Measurements from ENCODE around the gene FN3K. TPM values are rescaled to one million over a fixed set of nuclear protein-coding genes. Genes with fewer than 3 reads are reported as not detected.

FN3K gene
- total and polyA plus RNA-seq, 4 experiments from 2014 or later = 0.26 to 8.1 (median 3.0) TPM

- peak within 1 kb of the TSS; percentile 44 to 74 for H3K4me3 ChIP-seq (ENCODE audit: low read length in 2 of 2)
- H3K36me3 ChIP-seq (ENCODE audit: insufficient read depth, low read length) = peaks cover 10% of the 10 kb centered on the region
- peak; percentile 84 to 89 (median 87) for DNase-seq
- POLR2A ChIA-PET (ENCODE audit: partially characterized antibody) = interaction anchor here (0.7 to 1.6 kb wide), 5 partner anchors 17 to 148 kb away, joined by 3 to 5 read pairs (median 4); partner anchors contain the start of gene RAB40B
- peak within 1 kb of the TSS; percentile 83 to 98 (median 95) for H3K27ac Mint-ChIP-seq
- no peaks in the 10 kb centered on the region for H3K9me3 ChIP-seq (ENCODE audit: control insufficient read depth in 1 of 2, low read length in 2 of 2)
- peaks cover 0 to 1% of the 10 kb centered on the region in 2 donors for H3K27me3 Mint-ChIP-seq
- intact Hi-C loops (cut with micrococcal nuclease) = loop anchor here (1.0 kb wide), 2 partner anchors 18 to 36 kb away; partner anchors contain the start of genes RAB40B and TBCD
- CTCF ChIA-PET (ENCODE audit: partially characterized antibody) = no interaction called here
- peaks cover 10 to 23% of the 10 kb centered on the region in 2 donors for H3K36me3 Mint-ChIP-seq
- H3K27me3 ChIP-seq (ENCODE audit: insufficient read depth, low read length) = no peaks in the 10 kb centered on the region
- H3K27ac ChIP-seq (ENCODE audit: low read depth, low read length) = peak within 1 kb of the TSS; percentile 66
- peaks cover 11 to 33% (median 22%) of the 10 kb centered on the region in 4 donors for H3K4me1 Mint-ChIP-seq
- peaks cover 22% of the 10 kb centered on the region for H3K4me1 ChIP-seq (ENCODE audit: insufficient read depth, low read length)
- H3K4me3 Mint-ChIP-seq = peak within 1 kb of the TSS; percentile 92 to 98 (median 96)
- no peaks in the 10 kb centered on the region for H3K9me3 Mint-ChIP-seq
Observed at GRCh38 chr17:82716203-82717010, 19.0 kb upstream of the FN3K start, which contains the start of gene FN3KRP. Gene FN3KRP (plus strand): TSS chr17:82716706. CDS start chr17:82716756, 50 bp downstream.

DNA sequence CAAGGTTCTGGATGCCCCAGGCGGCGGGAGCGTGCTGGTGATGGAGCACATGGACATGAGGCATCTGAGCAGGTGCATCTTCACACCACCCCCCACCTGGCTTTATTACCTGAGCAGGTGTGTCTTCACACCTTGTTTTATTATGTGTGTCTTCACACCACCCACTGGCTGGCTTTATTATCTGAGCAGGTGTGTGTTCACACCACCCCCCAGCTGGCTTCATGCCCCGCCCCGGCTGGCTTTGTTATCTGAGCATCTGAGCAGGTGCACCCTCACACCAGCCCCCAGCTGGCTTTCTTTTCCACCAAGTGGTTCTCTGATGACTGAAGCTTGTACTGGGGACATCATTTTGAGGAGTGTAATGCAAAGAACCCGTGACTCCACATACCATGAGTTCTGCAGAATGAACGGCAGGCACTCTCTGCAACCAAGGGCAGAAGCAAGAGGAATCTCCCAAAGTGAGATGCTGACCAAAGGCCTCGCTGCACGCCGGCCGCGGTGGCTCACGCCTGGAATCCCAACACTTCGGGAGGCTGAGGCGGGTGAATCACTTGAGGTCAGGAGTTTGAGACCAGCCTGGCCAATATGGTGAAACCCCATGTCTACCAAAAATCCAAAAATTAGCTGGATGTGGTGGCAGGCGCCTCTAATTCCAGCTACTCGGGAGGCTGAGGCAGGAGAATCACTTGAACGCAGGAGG, 16.3 kb upstream of the FN3K start:
- intact Hi-C loops (cut with micrococcal nuclease) = no loop called here
- H3K27ac ChIP-seq (ENCODE audit: low read depth, low read length) = no peak overlapping the region
- H3K27ac Mint-ChIP-seq = peak overlapping the region in 1 of 7 donors; percentile 80

DNA sequence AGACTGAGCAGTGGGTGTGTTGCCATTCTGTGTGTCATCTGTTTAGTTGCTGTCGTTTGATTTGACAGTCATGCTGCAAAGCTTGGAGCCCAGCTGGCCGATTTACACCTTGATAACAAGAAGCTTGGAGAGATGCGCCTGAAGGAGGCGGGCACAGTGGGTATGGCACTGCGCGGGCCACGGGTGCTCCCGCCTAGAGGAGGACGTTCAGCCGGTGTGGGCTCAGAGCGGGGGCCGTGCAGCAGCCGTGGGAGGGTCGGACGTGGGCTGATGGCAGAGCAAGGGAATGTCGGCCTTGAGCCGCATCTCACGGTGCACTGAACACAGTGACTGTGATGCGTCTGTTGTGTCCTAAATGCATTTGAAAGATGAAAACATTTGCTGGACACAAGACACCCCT, 15.2 kb upstream of the FN3K start:
- H3K9me3 ChIP-seq (ENCODE audit: control insufficient read depth in 1 of 2, low read length in 2 of 2) = no peaks in the 10 kb centered on the region
- H3K36me3 ChIP-seq (ENCODE audit: insufficient read depth, low read length) = peaks cover 26% of the 10 kb centered on the region
- no peaks in the 10 kb centered on the region for H3K9me3 Mint-ChIP-seq
- no peak overlapping the region for H3K4me3 Mint-ChIP-seq
- peaks cover 14 to 27% (median 21%) of the 10 kb centered on the region in 4 donors for H3K4me1 Mint-ChIP-seq
- H3K27me3 ChIP-seq (ENCODE audit: insufficient read depth, low read length) = no peaks in the 10 kb centered on the region
- H3K36me3 Mint-ChIP-seq = peaks cover 24 to 37% of the 10 kb centered on the region in 2 donors
- ChIA-PET CTCF (ENCODE audit: partially characterized antibody) (no interaction called here), POLR2A (ENCODE audit: partially characterized antibody) (no interaction called here)
- no peak overlapping the region for H3K27ac ChIP-seq (ENCODE audit: low read depth, low read length)
- intact Hi-C loops (cut with micrococcal nuclease) = no loop called here
- no peak overlapping the region for H3K27ac Mint-ChIP-seq
- H3K27me3 Mint-ChIP-seq = no peaks in the 10 kb centered on the region
- no peak overlapping the region for H3K4me3 ChIP-seq (ENCODE audit: low read length in 2 of 2)
- no peak for DNase-seq
- H3K4me1 ChIP-seq (ENCODE audit: insufficient read depth, low read length) = peaks cover 22% of the 10 kb centered on the region

More for the DNA sequence above, 16.3 kb upstream of the FN3K start:
- Mint-ChIP-seq H3K27me3 (no peaks in the 10 kb centered on the region), H3K4me1 (peaks cover 14 to 27% (median 21%) of the 10 kb centered on the region in 4 donors), H3K36me3 (peaks cover 24 to 37% of the 10 kb centered on the region in 2 donors), H3K4me3 (peak overlapping the region in 2 of 8 donors; percentile 26 to 39), H3K9me3 (no peaks in the 10 kb centered on the region)
- Histone ChIP-seq H3K36me3 (ENCODE audit: insufficient read depth, low read length) (peaks cover 26% of the 10 kb centered on the region), H3K4me3 (ENCODE audit: low read length in 2 of 2) (no peak overlapping the region), H3K9me3 (ENCODE audit: control insufficient read depth in 1 of 2, low read length in 2 of 2) (no peaks in the 10 kb centered on the region), H3K4me1 (ENCODE audit: insufficient read depth, low read length) (peaks cover 22% of the 10 kb centered on the region), H3K27me3 (ENCODE audit: insufficient read depth, low read length) (no peaks in the 10 kb centered on the region)
- ChIA-PET POLR2A (ENCODE audit: partially characterized antibody) (no interaction called here), CTCF (ENCODE audit: partially characterized antibody) (no interaction called here)
- DNase-seq = no peak

- intact Hi-C loops (cut with micrococcal nuclease) = no loop called here
- POLR2A ChIA-PET (ENCODE audit: partially characterized antibody) = no interaction called here
- H3K36me3 ChIP-seq (ENCODE audit: insufficient read depth, low read length) = peaks cover 34% of the 10 kb centered on the region
- Mint-ChIP-seq H3K27ac (peak overlapping the region in 2 of 7 donors; percentile 10 to 51), H3K36me3 (peaks cover 26 to 48% of the 10 kb centered on the region in 2 donors), H3K4me3 (no peak overlapping the region), H3K4me1 (peaks cover 8 to 15% (median 11%) of the 10 kb centered on the region in 4 donors), H3K27me3 (no peaks in the 10 kb centered on the region), H3K9me3 (no peaks in the 10 kb centered on the region)
- peaks cover 10% of the 10 kb centered on the region for H3K4me1 ChIP-seq (ENCODE audit: insufficient read depth, low read length)
- no peak overlapping the region for H3K4me3 ChIP-seq (ENCODE audit: low read length in 2 of 2)
- CTCF ChIA-PET (ENCODE audit: partially characterized antibody) = no interaction called here
- H3K27me3 ChIP-seq (ENCODE audit: insufficient read depth, low read length) = no peaks in the 10 kb centered on the region
- no peak for DNase-seq
- no peak overlapping the region for H3K27ac ChIP-seq (ENCODE audit: low read depth, low read length)
- no peaks in the 10 kb centered on the region for H3K9me3 ChIP-seq (ENCODE audit: control insufficient read depth in 1 of 2, low read length in 2 of 2)
Observed at GRCh38 chr17:82722341-82723013, 12.9 kb upstream of the FN3K start.

- H3K9me3 ChIP-seq (ENCODE audit: control insufficient read depth in 1 of 2, low read length in 2 of 2) = no peaks in the 10 kb centered on the region
- peaks cover 34% of the 10 kb centered on the region for H3K36me3 ChIP-seq (ENCODE audit: insufficient read depth, low read length)
- Mint-ChIP-seq H3K36me3 (peaks cover 25 to 49% of the 10 kb centered on the region in 2 donors), H3K9me3 (no peaks in the 10 kb centered on the region), H3K4me3 (no peak overlapping the region), H3K27ac (peak overlapping the region in 1 of 7 donors; percentile 58), H3K27me3 (no peaks in the 10 kb centered on the region), H3K4me1 (peaks cover 0 to 7% (median 5%) of the 10 kb centered on the region in 4 donors)
- H3K4me3 ChIP-seq (ENCODE audit: low read length in 2 of 2) = no peak overlapping the region
- H3K4me1 ChIP-seq (ENCODE audit: insufficient read depth, low read length) = peaks cover 2% of the 10 kb centered on the region
- no peak for DNase-seq
- no peak overlapping the region for H3K27ac ChIP-seq (ENCODE audit: low read depth, low read length)
- CTCF ChIA-PET (ENCODE audit: partially characterized antibody) = no interaction called here
- intact Hi-C loops (cut with micrococcal nuclease) = no loop called here
- POLR2A ChIA-PET (ENCODE audit: partially characterized antibody) = no interaction called here
- no peaks in the 10 kb centered on the region for H3K27me3 ChIP-seq (ENCODE audit: insufficient read depth, low read length)
Observed at GRCh38 chr17:82723169-82723807, 12.1 kb upstream of the FN3K start.

- Mint-ChIP-seq H3K36me3 (peaks cover 24 to 49% of the 10 kb centered on the region in 2 donors), H3K27me3 (no peaks in the 10 kb centered on the region), H3K4me3 (no peak overlapping the region), H3K9me3 (no peaks in the 10 kb centered on the region), H3K27ac (no peak overlapping the region), H3K4me1 (peaks cover 0 to 2% (median under 1%) of the 10 kb centered on the region in 4 donors)
- Histone ChIP-seq H3K27ac (ENCODE audit: low read depth, low read length) (no peak overlapping the region), H3K36me3 (ENCODE audit: insufficient read depth, low read length) (peaks cover 25% of the 10 kb centered on the region), H3K4me3 (ENCODE audit: low read length in 2 of 2) (no peak overlapping the region), H3K27me3 (ENCODE audit: insufficient read depth, low read length) (no peaks in the 10 kb centered on the region), H3K4me1 (ENCODE audit: insufficient read depth, low read length) (no peaks in the 10 kb centered on the region), H3K9me3 (ENCODE audit: control insufficient read depth in 1 of 2, low read length in 2 of 2) (no peaks in the 10 kb centered on the region)
- CTCF ChIA-PET (ENCODE audit: partially characterized antibody) = no interaction called here
- no peak for DNase-seq
- intact Hi-C loops (cut with micrococcal nuclease) = no loop called here
- POLR2A ChIA-PET (ENCODE audit: partially characterized antibody) = no interaction called here
Observed at GRCh38 chr17:82726427-82726826, 9.0 kb upstream of the FN3K start.
